ENCODE measurements around the gene CDK5RAP2.
A peak's percentile ranks its signal among the peaks of the same experiment; 100 is the strongest.
"Not testable (repeated sequence)": the region's sequence is repeated elsewhere in the genome, so short reads cannot be mapped to it uniquely, and the experiment has no call there.

Gene CDK5RAP2

DNA sequence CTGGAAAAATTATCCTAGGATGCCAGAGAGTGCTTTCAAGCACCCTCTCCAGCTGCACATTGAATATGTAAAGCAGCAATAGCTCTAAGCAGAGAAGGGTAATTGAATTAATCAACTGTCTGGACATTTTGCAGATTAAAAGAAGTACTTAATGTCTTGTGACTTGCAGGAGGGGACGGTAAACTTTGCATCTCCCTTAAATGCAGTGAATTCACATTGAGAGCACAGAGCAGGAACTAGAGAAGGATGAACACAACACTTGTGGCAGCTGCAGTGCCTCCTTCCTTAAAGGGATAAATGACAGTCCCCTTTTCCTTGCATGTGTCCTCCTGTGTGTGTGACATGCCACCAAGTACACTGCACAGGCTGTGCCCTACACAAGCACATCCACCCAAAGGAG, 7.4 kb upstream of the CDK5RAP2 start:
- DNase-seq: no peak

DNA sequence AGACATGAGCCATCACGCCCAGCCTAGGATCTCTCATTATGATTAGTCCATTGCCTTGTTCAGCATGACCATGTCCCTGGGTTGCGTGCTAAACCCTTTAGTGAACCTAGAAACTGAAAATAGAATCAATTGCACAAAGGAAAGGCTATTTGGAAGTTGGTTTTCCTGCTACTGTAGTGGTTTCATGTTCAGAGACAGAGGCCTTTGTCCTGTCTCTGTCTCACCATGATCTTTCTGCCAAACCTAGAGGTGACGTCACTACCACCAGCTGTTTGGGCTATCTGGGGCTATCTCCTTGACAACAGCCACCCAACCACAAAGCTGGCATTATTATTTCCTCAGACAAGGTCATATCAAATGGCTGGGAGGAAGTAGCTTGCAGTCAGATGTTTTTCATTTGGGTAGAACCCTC, 4.0 kb upstream of the CDK5RAP2 start:
- peak; percentile 61 for DNase-seq

DNA sequence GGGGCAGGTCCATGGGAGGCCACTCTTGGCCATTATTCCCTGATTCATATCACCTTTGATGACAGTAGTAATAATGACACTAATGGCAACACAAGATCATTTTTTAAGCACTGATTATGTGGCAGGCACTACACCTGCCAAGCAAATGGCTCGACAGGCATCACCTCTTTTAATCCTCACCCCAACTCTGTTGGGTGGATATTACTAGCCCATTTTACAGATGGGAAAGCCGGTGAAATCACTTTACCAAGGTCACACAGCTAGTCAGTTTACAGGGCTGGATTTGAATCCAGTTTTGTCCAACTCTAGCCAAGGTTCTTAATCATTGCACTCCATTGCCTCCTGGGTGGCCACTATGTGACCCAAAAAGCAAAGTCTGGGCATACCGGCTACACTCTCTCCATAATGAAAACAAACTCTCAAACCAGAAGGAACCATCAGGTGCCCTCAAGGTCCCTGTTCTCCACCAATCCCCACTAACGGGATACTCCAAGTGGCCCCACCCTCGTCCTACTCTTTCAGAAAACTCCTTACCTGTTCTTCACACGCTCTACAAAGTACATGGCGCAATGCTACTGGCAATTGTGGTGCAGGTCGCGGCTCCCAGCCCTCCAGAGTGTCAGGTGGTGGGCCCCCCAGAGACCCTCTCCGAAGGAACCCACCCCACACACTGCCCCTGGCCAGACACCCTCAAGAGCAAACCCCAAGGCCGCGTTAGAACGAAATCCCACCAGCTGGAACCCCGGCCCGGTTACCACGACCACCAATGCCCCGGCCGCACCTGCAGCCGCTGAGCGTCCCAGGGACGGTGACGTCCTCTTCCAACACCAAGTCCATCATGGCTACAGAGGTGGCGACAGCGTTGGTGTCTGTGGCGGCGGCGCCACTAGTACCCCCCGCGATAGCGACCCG, 572 bp downstream of the CDK5RAP2 start:
- peak; percentile 2 for DNase-seq

DNA sequence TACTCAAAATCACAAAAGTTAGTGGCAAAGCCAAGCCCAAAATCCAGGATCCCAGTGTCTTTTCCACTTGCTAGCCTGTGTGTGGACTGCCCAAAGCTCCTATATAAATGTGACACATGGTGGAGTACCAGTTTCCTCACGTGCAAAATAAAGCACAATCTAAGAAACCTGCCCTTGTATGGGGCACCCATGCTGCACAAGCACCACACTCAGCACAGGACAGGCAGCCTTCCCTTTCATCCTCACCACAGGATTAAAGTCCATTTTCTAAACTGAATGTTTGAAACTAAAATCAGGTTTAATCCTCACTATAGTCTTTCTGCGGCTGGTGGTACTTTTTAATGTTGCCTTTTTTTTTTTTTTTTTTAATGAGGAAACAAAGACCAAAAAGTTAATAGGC, 5.5 kb downstream of the CDK5RAP2 start:
- DNase-seq: no peak

DNA sequence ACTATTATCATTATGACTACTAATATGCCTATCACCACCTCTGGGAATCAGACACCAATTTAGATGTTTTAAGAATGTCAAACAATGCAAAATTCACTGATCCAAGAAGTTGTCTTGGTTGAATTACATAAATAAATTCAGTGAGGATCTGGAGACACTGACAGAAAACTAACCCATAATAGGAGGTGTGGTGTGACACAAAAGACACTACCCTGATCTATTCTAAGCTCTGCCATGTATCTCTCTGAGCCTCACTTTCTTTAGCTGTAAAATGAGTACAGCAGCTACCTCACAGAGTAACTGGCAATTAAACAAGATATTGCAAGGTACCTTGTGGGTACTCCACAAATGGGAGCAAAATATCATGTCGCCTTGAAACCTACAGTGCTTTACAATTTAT, 7.5 kb downstream of the CDK5RAP2 start:
- DNase-seq: no peak

DNA sequence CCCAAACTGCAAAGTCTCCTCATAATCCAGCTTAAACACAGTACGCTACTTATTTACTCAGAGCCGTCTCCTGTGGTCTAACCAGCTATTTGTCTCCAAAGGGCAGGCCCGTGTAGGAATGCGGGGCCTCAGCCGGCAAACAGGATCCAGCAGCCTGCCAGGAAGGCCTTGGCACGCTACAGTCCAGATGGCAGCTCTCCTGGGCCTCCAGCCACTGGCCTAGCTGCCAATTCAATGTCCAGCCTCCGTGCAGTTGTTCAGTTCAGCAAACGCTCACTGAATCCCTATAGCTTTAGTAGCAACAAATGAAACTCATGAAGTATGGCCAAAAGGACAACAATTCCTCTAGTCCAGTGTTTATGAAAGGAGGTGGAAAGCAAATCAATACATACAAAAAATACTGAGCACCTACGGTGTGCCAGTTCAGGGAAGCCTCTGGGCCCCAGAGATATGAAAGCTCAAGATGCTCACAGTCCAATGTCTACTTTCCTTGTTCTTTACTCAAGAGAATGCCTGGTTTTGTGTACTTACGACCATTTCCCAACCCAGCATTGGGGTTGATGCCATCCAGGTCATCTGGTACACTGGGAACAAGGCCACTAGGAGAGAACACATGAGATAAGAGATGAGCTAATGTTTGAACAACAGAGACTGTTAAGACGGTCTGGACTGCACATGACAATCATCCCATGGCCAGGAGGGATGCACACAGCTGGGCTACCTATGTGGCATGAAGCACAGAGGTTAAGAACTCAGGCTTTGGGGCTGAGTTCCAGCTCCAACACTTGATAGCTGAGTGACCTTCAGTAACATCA, 8.3 kb downstream of the CDK5RAP2 start:
- no peak for DNase-seq

DNA sequence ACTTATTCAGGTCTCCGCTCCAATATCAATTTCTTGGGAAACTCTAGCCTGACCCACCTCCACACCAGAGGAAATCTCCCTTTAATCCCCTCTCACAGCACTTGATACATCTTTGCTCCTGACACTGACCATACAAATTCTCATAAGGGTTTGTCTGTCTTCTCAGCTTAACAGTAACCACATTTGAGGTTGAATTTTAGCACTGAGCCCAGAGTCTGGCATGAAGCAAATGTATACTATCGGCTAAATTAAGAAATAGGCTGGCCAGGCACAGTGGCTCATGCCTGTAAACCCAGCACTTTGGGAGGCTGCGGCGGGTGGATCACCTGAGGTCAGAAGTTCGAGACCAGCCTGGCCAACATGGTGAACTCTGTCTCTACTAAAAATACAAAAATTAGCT, 9.7 kb downstream of the CDK5RAP2 start:
- DNase-seq: no peak

DNA sequence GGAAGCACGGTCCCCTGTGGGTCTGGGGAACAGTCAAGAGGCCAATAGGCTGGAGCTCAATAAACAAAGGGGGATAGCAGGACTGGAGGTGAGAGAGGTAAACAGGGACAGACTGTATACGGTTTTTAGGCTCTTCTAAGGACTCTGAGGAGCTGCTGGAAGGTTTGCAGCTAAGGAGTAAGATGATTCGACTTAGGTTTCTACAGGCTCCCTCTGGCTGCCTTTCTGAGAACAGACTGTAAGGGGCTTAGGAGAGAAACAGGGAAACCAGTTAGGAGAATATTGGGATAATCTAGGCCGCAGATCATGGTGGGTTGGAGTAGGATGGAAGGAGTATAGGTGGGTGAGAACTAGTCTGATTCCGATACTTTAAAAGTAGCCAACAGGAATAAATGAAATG, 10.4 kb downstream of the CDK5RAP2 start:
- DNase-seq: no peak

DNA sequence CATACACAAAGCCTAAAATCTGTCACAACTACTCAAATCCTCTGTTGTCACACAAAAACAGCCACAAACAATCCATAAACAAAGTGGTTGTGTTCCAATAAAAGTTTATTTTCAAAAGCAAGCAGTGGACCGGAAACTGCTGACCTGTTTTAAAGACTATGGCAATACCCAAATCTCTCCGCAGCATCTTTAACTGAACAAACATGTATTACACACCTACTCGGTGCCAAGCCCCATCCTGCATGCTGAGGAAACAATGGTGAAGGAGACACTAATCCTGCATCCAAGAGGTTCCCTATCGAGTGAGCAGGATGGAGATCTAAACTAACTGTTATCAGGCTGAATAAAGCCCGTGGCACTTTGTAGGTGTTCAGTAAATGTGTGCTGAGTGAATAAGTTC, 11.2 kb downstream of the CDK5RAP2 start:
- DNase-seq: no peak

DNA sequence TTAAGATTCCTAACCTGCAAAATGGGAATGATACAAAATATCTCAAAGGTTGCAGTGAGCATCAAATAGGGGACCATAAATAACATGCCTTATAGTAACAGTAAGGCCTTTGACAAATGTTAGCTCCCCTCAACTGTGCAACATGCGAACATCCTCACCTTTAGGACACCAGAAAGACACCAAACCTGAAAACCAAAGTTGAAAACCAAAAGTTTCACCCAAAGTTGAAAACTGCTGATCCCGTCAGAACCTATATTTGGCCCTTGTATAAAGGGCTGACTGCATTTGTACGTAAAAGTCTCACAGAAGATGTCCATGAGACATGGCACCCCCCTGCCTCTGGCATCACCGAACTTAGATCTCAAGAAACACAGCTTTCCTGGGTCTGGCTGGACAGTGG, 12.1 kb downstream of the CDK5RAP2 start:
- no peak for DNase-seq

DNA sequence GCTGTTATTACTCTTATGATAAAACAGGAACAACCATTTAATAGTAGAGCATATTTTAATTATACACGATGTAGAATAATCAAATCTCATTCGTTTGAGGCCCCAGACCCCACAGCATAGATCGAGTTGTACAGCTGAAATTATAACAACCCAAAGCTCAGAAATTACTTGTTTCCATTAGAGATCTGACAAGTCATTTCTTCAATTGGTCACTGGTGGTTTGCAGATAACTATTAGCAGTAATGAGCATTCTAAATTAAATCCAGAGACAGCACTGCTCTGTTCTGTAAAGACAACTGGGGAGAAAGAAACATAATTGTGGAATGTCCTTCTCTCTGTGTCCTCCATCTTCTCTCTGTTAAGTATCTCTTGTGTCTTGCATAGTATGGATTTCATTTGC, 12.9 kb downstream of the CDK5RAP2 start:
- DNase-seq: no peak

DNA sequence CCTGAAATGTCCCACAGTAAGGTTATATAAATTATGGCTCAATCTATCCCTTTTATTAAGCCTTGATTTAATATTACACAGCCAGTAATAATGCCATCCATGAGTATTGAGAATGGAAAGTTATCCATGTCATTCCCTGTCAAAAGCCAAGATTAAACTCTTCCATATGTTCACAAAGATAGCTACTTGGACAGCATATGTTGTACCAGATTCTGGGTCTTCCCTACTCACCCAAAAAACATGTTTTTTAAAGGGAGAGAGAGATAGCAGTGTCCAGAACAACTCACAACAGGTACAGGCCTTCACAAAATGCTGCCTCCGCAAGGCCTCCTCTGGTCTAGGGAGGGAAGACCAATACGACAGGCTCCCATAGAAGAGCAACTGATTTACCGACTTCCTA, 15.4 kb downstream of the CDK5RAP2 start:
- DNase-seq: no peak

DNA sequence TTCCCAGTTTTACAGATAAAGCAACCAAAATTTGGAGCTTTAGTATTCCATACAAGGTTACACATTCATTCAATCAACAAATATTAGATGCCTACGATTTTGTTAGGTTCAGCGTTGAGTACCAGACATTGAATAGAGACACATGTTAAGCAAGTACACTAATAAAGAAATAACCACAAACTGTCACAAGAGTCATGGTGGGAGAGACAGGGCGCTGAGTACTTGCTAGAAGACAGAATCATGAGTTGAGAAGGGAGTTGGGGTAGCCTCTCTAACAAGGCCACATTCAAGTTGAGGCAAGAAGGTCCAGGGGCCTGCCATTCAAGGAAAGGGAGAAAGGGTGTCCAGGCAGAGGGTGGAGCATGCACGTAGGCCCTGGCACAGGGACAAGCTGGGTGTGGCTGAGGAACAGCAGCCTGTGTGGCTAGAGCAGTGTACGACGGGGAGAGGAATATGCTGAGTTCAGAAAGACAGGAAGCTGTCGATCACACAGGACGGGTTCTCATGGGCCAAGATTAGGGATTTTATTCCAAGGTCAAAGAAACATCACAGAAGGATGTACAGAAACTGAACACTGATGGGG, 17.0 kb downstream of the CDK5RAP2 start:
- no peak for DNase-seq

DNA sequence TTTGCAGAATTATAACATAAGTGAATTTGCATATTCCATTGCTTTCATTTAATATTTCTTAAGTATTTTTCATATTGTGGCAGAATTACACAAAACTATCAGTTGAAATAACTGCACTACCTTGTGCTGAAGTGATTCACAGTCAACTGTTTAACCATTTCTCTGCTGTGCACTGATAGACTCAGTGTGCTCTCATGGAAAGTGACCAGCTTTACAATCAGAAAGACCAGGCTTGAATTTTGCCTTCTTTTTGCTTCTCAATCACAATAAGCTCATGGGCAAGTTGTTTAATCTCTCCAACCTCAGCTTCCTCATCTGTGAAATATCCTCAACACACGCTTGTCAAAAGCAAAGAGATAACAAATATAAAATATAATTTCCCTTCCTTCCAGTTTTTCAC, 18.3 kb downstream of the CDK5RAP2 start:
- no peak for DNase-seq

DNA sequence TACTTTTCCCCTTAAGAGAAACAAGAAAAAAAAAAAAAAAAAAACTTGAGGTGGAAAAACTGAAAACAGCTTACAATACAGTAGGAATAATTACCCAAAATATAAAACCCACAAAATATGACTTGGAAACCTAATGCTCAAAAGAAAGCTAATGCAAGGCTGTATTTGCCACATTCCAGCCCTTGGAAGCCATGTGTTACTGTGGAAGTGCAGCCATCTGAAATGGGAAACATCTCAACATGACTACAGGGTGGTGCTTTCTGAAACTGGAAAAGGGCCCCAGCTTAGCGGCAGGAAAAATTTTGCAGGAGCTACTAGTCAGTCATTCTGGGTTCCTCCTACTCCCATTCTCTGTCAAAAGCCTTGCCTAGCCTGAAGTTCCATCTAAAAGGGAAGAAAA, 20.4 kb downstream of the CDK5RAP2 start:
- no peak for DNase-seq

DNA sequence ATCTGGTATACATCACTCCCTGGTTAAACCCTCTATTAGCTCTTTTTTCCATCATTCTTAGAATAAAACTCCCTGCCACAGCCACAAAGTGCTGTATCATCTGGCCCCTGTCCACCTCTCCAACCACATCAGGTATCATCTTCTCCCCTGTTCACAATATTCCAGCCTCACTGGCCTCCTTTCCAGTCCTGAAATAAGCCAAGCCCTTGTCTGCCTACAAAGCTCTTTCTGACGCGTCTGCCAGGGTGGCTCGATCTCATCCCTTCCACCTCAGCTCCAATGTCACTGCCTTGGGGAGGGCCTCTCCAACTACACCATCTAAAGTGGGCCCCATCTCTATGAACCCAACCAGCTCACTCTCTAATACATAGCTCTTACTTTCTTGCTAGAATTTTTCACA, 21.5 kb downstream of the CDK5RAP2 start:
- DNase-seq: no peak

DNA sequence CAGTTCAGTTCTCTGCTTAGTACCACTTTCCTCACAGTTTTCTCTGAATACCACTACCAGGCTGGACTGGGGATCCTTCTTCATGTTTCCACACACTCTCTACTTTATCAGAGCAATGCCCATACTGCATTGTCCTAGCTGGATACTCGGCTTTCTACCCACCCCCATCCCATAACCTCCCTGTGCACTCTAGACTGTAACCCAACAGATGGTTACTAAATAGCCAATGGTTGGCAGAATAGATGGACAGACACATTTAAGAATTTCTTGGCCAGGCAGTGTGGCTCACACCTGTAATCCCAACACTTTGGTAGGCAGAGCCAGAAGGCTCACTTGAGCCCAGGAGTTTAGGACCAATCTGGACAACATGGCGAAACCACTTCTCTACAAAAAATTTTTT, 22.8 kb downstream of the CDK5RAP2 start:
- DNase-seq: no peak

DNA sequence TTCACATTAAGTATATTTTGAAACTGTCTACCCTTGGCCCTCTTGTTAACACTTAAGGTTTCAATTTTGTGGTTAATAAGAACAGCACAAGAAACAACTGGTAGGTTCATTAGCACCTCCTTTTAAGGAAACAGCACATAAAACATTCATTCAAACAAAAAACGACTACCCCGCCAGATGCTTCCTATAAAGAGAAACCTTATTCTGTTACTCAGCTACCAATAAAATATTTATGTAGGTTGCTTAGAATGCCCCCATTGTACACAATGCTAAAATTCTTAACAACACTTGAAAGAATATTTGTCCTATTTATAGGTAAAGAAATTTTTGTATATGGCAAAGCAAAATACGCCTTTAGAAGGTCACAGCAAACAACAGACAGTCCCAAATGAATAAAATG, 23.2 kb downstream of the CDK5RAP2 start:
- DNase-seq: no peak

DNA sequence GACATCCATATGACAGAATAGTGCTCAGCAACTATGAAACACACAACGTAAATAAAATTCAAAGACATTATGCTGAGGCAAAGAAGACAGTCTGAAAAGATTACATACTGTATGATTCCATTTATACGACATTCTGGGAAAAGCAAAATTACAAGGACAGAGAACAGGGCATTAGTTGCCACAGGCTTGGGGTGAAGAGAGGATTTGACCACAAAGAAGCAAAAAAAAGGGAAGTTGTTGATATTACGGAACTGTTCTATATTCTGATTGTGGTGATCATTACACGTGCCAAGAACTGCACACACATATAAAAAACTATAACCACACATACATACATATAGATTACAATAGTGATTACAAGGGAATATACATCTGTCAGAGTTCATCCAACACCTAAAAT, 24.1 kb downstream of the CDK5RAP2 start:
- no peak for DNase-seq

DNA sequence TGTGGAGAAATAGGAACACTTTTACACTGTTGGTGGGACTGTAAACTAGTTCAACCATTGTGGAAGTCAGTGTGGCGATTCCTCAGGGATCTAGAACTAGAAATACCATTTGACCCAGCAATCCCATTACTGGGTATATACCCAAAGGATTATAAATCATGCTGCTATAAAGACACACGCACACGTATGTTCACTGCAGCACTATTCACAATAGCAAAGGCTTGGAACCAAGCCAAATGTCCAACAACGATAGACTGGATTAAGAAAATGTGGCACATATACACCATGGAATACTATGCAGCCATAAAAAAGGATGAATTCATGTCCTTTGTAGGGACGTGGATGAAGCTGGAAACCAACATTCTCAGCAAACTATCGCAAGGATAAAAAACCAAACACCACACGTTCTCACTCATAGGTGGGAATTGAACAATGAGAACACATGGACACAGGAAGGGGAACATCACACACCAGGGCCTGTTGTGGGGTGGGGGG, 27.7 kb downstream of the CDK5RAP2 start:
- not testable (repeated sequence) for DNase-seq

DNA sequence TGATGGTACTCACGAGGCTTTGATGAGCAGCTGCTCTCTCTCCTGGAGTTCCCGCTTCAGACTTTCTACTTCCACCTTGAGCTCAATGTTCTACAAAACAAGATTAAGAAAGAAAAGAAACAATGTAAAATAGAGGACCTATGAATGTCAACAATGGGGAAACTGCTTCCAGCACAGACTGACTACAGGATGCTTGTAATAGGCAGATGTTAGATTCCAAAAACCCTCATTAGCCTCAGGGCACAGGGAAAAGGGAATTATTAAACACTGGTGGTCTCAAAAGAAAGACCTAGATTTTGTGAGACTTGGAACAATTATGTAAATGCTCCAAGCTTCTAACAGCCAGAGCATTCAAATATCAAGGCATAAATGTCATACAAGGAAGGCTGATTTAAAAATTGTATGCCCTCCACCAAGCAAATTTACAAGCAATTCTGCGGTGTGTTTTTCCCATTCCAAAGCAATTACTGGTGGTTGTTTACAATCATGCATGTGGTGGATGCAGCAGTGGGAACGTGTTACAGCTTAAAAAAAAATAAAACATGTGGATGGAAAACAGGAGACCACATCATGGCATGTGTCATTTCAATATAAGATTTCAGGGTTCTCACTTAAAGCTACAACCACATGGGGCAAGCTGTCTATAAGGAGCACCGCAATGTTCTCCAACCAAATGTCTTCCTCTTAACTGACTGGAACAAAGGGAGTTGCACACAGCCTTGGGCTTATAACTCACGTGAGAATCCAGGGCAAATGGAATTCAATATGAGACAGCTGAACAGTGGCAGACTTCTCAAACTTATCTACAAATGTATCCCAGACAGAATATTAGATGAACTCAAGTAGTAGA, 34.0 kb downstream of the CDK5RAP2 start:
- no peak for DNase-seq

DNA sequence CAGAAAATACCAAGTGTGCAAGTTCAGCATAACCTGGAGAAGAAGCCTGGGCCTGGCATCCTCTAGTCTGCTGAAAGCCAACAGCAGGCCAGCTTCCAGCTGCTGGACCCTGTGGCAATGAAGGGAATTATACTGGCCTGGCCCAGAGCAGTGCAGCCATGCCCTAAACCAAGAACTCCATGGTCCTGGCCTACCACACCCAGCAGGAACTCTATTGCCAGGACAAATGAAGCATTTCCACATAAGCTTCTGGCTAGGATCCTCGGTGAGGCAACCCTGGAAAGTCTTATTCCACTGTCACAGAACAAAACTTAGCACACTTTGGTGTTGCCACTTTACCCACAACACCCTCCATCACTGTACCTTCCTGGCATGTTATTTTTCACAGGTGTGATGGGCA, 35.5 kb downstream of the CDK5RAP2 start:
- no peak for DNase-seq

All from activated CD4-positive, alpha-beta T cell treated with anti-CD3 and anti-CD28 coated beads, Interleukin-10, Interleukin-2, amounts not matched to agents 100 ng/mL and 50 ng/mL, durations not matched to agents 16 hours and 8 hours (primary cell).